Mononuclear cell (primary cell): Measurements from ENCODE around the gene FN1. TPM values are rescaled to one million over a fixed set of nuclear protein-coding genes. Genes with fewer than 3 reads are reported as not detected.
"Not testable (repeated sequence)": the region's sequence is repeated elsewhere in the genome, so short reads cannot be mapped to it uniquely, and the experiment has no call there.

Experiments
- H3K27me3 ChIP-seq: 2 replicates; pipeline ENCODE4 v1.6.0; 2011; ENCODE audit warnings: low read length, control low read depth; ENCODE audit not compliant: insufficient read depth
- H3K4me1 ChIP-seq: 2 replicates; pipeline ENCODE4 v1.5.1; 2011; ENCODE audit warnings: mild to moderate bottlenecking, low read length, control low read depth; ENCODE audit not compliant: insufficient read depth
- H3K4me3 ChIP-seq: 2 replicates; pipeline ENCODE4 v1.5.1; 2011; ENCODE audit warnings: mild to moderate bottlenecking, low read length, moderate library complexity
- H3K9me3 ChIP-seq: 2 replicates; pipeline ENCODE4 v1.5.1; 2011; ENCODE audit warnings: low read depth, mild to moderate bottlenecking, control low read depth, low read length
- total RNA-seq: library from RNA; depleted of rRNA; stranded (reverse); fragments of >200 nt; gene quantifications from one replicate; pipeline ENCODE4 v1.2.3, GENCODE V29; 2012

Gene FN1
- total RNA-seq, 1 donor: 4.6 TPM

- H3K4me3 ChIP-seq: no peak overlapping the region
Measured at GRCh38 chr2:215364157-215365155, 71.4 kb downstream of the FN1 start.

GRCh38 chr2:215363461-215364156 is 72.3 kb downstream of the FN1 start:
- no peaks in the 10 kb centered on the region for H3K9me3 ChIP-seq
- no peak overlapping the region for H3K4me3 ChIP-seq
- H3K27me3 ChIP-seq: no peaks in the 10 kb centered on the region
- no peaks in the 10 kb centered on the region for H3K4me1 ChIP-seq

More at GRCh38 chr2:215364157-215365155, 71.4 kb downstream of the FN1 start:
- Histone ChIP-seq H3K9me3 (no peaks in the 10 kb centered on the region), H3K4me1 (no peaks in the 10 kb centered on the region), H3K27me3 (no peaks in the 10 kb centered on the region)

GRCh38 chr2:215363039-215363438 is 72.8 kb downstream of the FN1 start:
- Histone ChIP-seq H3K27me3 (no peaks in the 10 kb centered on the region), H3K9me3 (no peaks in the 10 kb centered on the region), H3K4me3 (no peak overlapping the region), H3K4me1 (no peaks in the 10 kb centered on the region)

- Histone ChIP-seq H3K4me3 (no peak overlapping the region), H3K27me3 (no peaks in the 10 kb centered on the region), H3K4me1 (no peaks in the 10 kb centered on the region), H3K9me3 (no peaks in the 10 kb centered on the region)
Measured at GRCh38 chr2:215362562-215362904, 73.3 kb downstream of the FN1 start.

GRCh38 chr2:215361876-215362561 is 73.8 kb downstream of the FN1 start:
- no peaks in the 10 kb centered on the region for H3K9me3 ChIP-seq
- no peaks in the 10 kb centered on the region for H3K27me3 ChIP-seq
- H3K4me3 ChIP-seq: no peak overlapping the region
- H3K4me1 ChIP-seq: no peaks in the 10 kb centered on the region

- Histone ChIP-seq H3K4me1 (no peaks in the 10 kb centered on the region), H3K9me3 (no peaks in the 10 kb centered on the region), H3K27me3 (no peaks in the 10 kb centered on the region), H3K4me3 (no peak overlapping the region)
Measured at GRCh38 chr2:215361211-215361875, 74.5 kb downstream of the FN1 start.

- no peaks in the 10 kb centered on the region for H3K9me3 ChIP-seq
- H3K4me3 ChIP-seq: no peak overlapping the region
- no peaks in the 10 kb centered on the region for H3K4me1 ChIP-seq
- H3K27me3 ChIP-seq: no peaks in the 10 kb centered on the region
Measured at GRCh38 chr2:215360596-215360995, 75.3 kb downstream of the FN1 start.

- not testable (repeated sequence) for H3K27me3 ChIP-seq, H3K4me1 ChIP-seq, H3K9me3 ChIP-seq, H3K4me3 ChIP-seq
Measured at GRCh38 chr2:215360059-215360458, 75.8 kb downstream of the FN1 start.

- no peaks in the 10 kb centered on the region for H3K4me1 ChIP-seq
- no peaks in the 10 kb centered on the region for H3K27me3 ChIP-seq
- H3K9me3 ChIP-seq: no peaks in the 10 kb centered on the region
- no peak overlapping the region for H3K4me3 ChIP-seq
Measured at GRCh38 chr2:215359576-215359922, 76.3 kb downstream of the FN1 start.

- H3K4me3 ChIP-seq: no peak overlapping the region
- H3K9me3 ChIP-seq: no peaks in the 10 kb centered on the region
- H3K4me1 ChIP-seq: no peaks in the 10 kb centered on the region
- no peaks in the 10 kb centered on the region for H3K27me3 ChIP-seq
Measured at GRCh38 chr2:215358891-215359575, 76.8 kb downstream of the FN1 start.

- no peaks in the 10 kb centered on the region for H3K9me3 ChIP-seq
- no peaks in the 10 kb centered on the region for H3K27me3 ChIP-seq
Measured at GRCh38 chr2:215358312-215358845, 77.5 kb downstream of the FN1 start.

GRCh38 chr2:215357660-215358059 is 78.2 kb downstream of the FN1 start:
- Histone ChIP-seq H3K9me3 (no peaks in the 10 kb centered on the region), H3K4me1 (no peaks in the 10 kb centered on the region), H3K27me3 (no peaks in the 10 kb centered on the region), H3K4me3 (no peak overlapping the region)

More at GRCh38 chr2:215358312-215358845, 77.5 kb downstream of the FN1 start:
- Histone ChIP-seq H3K4me1 (no peaks in the 10 kb centered on the region), H3K4me3 (no peak overlapping the region)

GRCh38 chr2:215356948-215357461 is 78.9 kb downstream of the FN1 start:
- Histone ChIP-seq H3K4me1 (no peaks in the 10 kb centered on the region), H3K27me3 (no peaks in the 10 kb centered on the region), H3K9me3 (no peaks in the 10 kb centered on the region), H3K4me3 (no peak overlapping the region)
